Measurements from ENCODE around the gene HIPK2. TPM values are rescaled to one million over a fixed set of nuclear protein-coding genes. Genes with fewer than 3 reads are reported as not detected.

Gene HIPK2
- total and polyA plus RNA-seq, 2 donors (not counting 3 experiments of a cell fraction or from before 2014, with no cell fraction given) = 9.0 to 43.8 TPM

DNA sequence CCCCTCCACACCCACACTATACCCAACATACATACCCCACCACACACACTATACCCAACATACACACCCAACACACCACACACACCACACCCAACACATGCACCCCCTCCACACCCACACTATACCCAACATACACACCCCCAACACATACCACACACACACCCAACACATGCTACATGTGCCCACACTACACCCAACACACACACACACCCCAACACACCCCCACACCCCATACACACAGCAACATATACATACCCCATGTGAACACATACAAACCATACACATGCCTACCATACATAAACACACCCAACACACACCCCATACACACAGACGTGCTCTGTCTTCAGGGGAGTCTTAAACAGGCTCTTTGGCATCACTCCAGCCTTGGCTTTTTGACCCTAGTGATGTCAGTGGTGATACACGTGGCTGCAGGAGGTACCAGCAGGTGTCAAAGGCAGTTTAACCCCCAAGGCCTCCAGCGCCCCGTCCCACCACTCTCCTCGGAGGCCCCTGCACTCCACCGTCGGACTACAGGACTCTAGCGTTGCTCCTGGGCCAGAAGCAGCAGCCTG lies 73.4 kb downstream of the HIPK2 start:
- ChIA-PET CTCF (no interaction called here), POLR2A (no interaction called here)
- no peak overlapping the region for H3K4me2 ChIP-seq (ENCODE audit: insufficient read depth, low read length)
- no peak overlapping the region for H3K27ac ChIP-seq (ENCODE audit: insufficient read depth, low read depth, low read length)
- FAIRE-seq (no peak), DNase-seq (ENCODE audit: low read depth, low spot score) (no peak)
- H3K27me3 ChIP-seq (ENCODE audit: control insufficient read depth in 2 of 2, insufficient read depth in 2 of 2, low read length in 2 of 2) = no peaks in the 10 kb centered on the region
- TF ChIP-seq JUN (IDR thresholded peaks at IDR 0.05; ENCODE audit: borderline replicate concordance, insufficient read depth, insufficient read length, low read depth) (no peak), FOS (IDR thresholded peaks at IDR 0.05; ENCODE audit: borderline replicate concordance, insufficient read depth, low read length) (no peak)
- TF ChIP-seq, protein P1, sequence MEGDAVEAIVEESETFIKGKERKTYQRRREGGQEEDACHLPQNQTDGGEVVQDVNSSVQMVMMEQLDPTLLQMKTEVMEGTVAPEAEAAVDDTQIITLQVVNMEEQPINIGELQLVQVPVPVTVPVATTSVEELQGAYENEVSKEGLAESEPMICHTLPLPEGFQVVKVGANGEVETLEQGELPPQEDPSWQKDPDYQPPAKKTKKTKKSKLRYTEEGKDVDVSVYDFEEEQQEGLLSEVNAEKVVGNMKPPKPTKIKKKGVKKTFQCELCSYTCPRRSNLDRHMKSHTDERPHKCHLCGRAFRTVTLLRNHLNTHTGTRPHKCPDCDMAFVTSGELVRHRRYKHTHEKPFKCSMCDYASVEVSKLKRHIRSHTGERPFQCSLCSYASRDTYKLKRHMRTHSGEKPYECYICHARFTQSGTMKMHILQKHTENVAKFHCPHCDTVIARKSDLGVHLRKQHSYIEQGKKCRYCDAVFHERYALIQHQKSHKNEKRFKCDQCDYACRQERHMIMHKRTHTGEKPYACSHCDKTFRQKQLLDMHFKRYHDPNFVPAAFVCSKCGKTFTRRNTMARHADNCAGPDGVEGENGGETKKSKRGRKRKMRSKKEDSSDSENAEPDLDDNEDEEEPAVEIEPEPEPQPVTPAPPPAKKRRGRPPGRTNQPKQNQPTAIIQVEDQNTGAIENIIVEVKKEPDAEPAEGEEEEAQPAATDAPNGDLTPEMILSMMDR (IDR thresholded peaks at IDR 0.05; ENCODE audit: extremely low read depth in 1 of 2, insufficient read depth in 1 of 2, low read depth in 1 of 2, low read length in 2 of 2) = no peak
- peaks cover 9% of the 10 kb centered on the region for H3K4me1 ChIP-seq (ENCODE audit: control insufficient read depth, extremely low read depth, insufficient read depth, low read length)
- peaks cover 53% of the 10 kb centered on the region for H3K79me2 ChIP-seq (ENCODE audit: control insufficient read depth, insufficient read depth, low read length)
- no peak overlapping the region for H3K4me3 ChIP-seq (replicated peaks in 1 of 3; ENCODE audit: insufficient read depth in 1 of 3, low read depth in 1 of 3, low read length in 3 of 3)
- BruUV-seq (replicated peaks) = no TSS peak
- no peaks in the 10 kb centered on the region for H4K20me1 ChIP-seq (replicated peaks; ENCODE audit: control insufficient read depth, extremely low read depth, insufficient read depth, low read length)
- H3K9me3 ChIP-seq (replicated peaks; ENCODE audit: control insufficient read depth, insufficient read depth, low read length) = no peaks in the 10 kb centered on the region
- intact Hi-C loops (cut with micrococcal nuclease) = no loop called here
- H3K9ac ChIP-seq (replicated peaks; ENCODE audit: extremely low read depth, insufficient read depth, low read length) = no peak overlapping the region
- no peak overlapping the region for H2AFZ ChIP-seq (ENCODE audit: low read depth, low read length)
- no peaks in the 10 kb centered on the region for H3K9me1 ChIP-seq (replicated peaks; ENCODE audit: control insufficient read depth, extremely low read depth, insufficient read depth, low read length)
- peaks cover 0 to 5% of the 10 kb centered on the region in 2 experiments for H3K36me3 ChIP-seq (ENCODE audit: control insufficient read depth in 2 of 2, extremely low read depth in 1 of 2, insufficient read depth in 2 of 2, low read length in 2 of 2)
- dilution Hi-C loops (cut with MboI; ENCODE audit: extremely low pct_ligation_motif_present, low sequenced_read_pairs) = no loop called here

DNA sequence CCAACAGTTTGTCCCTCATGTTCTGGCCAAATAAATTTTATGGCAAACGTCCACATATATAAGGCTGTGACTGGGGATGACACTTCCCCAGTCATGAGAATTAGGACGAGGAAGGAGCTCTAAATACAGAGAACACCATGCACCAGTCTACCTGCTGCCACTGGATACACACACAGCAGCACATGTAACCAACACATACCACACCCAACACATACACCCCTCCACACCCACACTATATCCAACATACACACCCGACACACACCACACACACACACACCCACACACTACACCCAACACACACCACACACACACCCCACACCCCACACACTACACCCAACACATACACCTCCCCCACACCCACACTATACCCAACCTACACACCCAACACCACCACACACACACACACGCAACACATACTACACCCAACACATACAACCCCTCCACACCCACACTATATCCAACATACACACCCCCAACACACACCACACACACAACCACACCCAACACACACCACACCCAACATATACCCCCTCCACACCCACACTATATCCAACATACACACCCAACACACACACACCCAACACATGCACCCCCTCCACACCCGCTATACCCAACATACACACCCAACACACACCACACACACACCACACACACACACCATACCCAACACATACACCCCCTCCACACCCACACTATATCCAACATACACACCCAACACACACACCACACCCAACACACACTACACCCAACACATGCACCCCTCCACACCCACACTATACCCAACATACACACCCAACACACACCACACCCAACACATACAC lies 74.1 kb downstream of the HIPK2 start:
- intact Hi-C loops (cut with micrococcal nuclease) (no loop called here), dilution Hi-C loops (cut with MboI; ENCODE audit: extremely low pct_ligation_motif_present, low sequenced_read_pairs) (no loop called here)
- no peak overlapping the region for H2AFZ ChIP-seq (ENCODE audit: low read depth, low read length)
- H4K20me1 ChIP-seq (replicated peaks; ENCODE audit: control insufficient read depth, extremely low read depth, insufficient read depth, low read length) = no peaks in the 10 kb centered on the region
- H3K9me1 ChIP-seq (replicated peaks; ENCODE audit: control insufficient read depth, extremely low read depth, insufficient read depth, low read length) = no peaks in the 10 kb centered on the region
- POLR2A ChIA-PET = no interaction called here
- no peak for FAIRE-seq
- no peak for DNase-seq (ENCODE audit: low read depth, low spot score)
- peaks cover 0 to 7% of the 10 kb centered on the region in 2 experiments for H3K36me3 ChIP-seq (ENCODE audit: control insufficient read depth in 2 of 2, extremely low read depth in 1 of 2, insufficient read depth in 2 of 2, low read length in 2 of 2)
- H3K27me3 ChIP-seq (ENCODE audit: control insufficient read depth in 2 of 2, insufficient read depth in 2 of 2, low read length in 2 of 2) = no peaks in the 10 kb centered on the region
- CTCF ChIA-PET = no interaction called here
- H3K27ac ChIP-seq (ENCODE audit: insufficient read depth, low read depth, low read length) = no peak overlapping the region
- BruUV-seq (replicated peaks) = no TSS peak
- H3K79me2 ChIP-seq (ENCODE audit: control insufficient read depth, insufficient read depth, low read length) = peaks cover 59% of the 10 kb centered on the region
- TF ChIP-seq POLR2AphosphoS5 (IDR thresholded peaks at IDR 0.05; ENCODE audit: insufficient read depth, low read depth, low read length) (no peak), MYC (IDR thresholded peaks at IDR 0.05; ENCODE audit: low read depth, low read length) (no peak), JUN (IDR thresholded peaks at IDR 0.05; ENCODE audit: borderline replicate concordance, insufficient read depth, insufficient read length, low read depth) (no peak), GATA2 (IDR thresholded peaks at IDR 0.05; ENCODE audit: insufficient read depth, insufficient read length, low read depth, low read length) (no peak), EZH2 (IDR thresholded peaks at IDR 0.05; ENCODE audit: borderline replicate concordance, low read depth, low read length, severe bottlenecking) (no peak), FOS (IDR thresholded peaks at IDR 0.05; ENCODE audit: borderline replicate concordance, insufficient read depth, low read length) (no peak), POLR2A (IDR thresholded peaks at IDR 0.05; ENCODE audit: low read depth, low read length) (no peak)
- TF ChIP-seq, protein P2, sequence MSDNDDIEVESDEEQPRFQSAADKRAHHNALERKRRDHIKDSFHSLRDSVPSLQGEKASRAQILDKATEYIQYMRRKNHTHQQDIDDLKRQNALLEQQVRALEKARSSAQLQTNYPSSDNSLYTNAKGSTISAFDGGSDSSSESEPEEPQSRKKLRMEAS (IDR thresholded peaks at IDR 0.05; ENCODE audit: insufficient read depth, insufficient read length) = no peak
- TF ChIP-seq, protein P1 (IDR thresholded peaks at IDR 0.05; ENCODE audit: extremely low read depth in 1 of 2, insufficient read depth in 1 of 2, low read depth in 1 of 2, low read length in 2 of 2) = no peak
- no peak overlapping the region for H3K9ac ChIP-seq (replicated peaks; ENCODE audit: extremely low read depth, insufficient read depth, low read length)
- no peak overlapping the region for H3K4me3 ChIP-seq (replicated peaks in 1 of 3; ENCODE audit: insufficient read depth in 1 of 3, low read depth in 1 of 3, low read length in 3 of 3)
- H3K4me2 ChIP-seq (ENCODE audit: insufficient read depth, low read length) = no peak overlapping the region
- no peaks in the 10 kb centered on the region for H3K9me3 ChIP-seq (replicated peaks; ENCODE audit: control insufficient read depth, insufficient read depth, low read length)
- peaks cover 9% of the 10 kb centered on the region for H3K4me1 ChIP-seq (ENCODE audit: control insufficient read depth, extremely low read depth, insufficient read depth, low read length)

Measured in endothelial cell of umbilical vein (primary cell).